ENCODE data around the gene NREP.

The NREP gene

GRCh38 chr5:111752426-111752965 lies 4.5 kb downstream of the NREP start:
- TF ChIP-seq CTCF (IDR thresholded peaks at IDR 0.05; ENCODE audit: poor library complexity, severe bottlenecking), result no peak
- Histone ChIP-seq H3K27me3 (ENCODE audit: insufficient read depth, poor library complexity, severe bottlenecking) (no peaks in the 10 kb centered on the region), H3K9me3 (ENCODE audit: severe bottlenecking) (no peaks in the 10 kb centered on the region), H3K27ac (ENCODE audit: poor library complexity, severe bottlenecking) (no peak overlapping the region), H3K4me1 (ENCODE audit: insufficient read depth, poor library complexity, severe bottlenecking) (peaks cover 30% of the 10 kb centered on the region), H3K4me3 (ENCODE audit: severe bottlenecking) (no peak overlapping the region), H3K36me3 (ENCODE audit: low read depth) (peaks cover 5% of the 10 kb centered on the region; the same call in 1 of the 2 replicates)
- no peak for ATAC-seq (ENCODE audit: low read depth)
- no peak for DNase-seq (ENCODE audit: low spot score)

DNA sequence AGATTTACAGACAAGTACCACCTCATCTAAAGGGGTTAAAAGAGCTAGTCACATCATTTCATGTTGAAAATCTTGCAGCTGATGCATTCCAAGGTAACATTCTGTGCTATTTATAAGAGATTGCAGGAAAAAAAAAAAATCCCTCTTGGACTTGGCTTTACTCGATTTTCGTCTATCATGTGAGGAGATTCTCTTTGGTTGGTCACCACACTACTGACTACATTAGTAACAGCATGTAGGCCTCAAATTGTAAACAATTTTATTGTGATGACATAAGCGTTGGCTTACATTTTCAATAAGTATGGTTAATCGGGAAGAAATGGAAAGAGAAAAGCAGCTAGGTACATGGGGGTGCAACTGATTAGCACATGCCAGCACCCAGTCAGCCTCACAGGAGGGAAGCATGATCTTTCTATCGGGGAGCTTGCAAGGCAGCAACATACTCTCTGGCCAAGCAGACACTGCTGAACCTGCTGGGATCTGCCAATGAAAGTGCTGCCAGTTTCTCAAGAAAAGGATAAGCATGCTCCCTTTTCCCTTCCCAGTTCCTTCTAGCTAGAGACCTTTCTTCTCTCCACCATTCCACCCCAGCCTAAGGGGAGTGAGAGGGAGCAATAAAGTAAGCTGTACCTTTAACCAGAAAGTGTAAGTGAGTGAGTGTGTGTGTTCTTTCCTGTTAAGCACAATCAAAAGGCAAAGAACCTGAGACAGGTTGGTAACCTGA lies 7.5 kb downstream of the NREP start:
- H3K27me3 ChIP-seq (ENCODE audit: insufficient read depth, poor library complexity, severe bottlenecking), result no peaks in the 10 kb centered on the region
- H3K4me3 ChIP-seq (ENCODE audit: severe bottlenecking), result no peak overlapping the region
- H3K36me3 ChIP-seq (ENCODE audit: low read depth), result no peaks in the 10 kb centered on the region
- peak overlapping the region; percentile 96 for H3K27ac ChIP-seq (ENCODE audit: poor library complexity, severe bottlenecking)
- DNase-seq (ENCODE audit: low spot score) (no peak), ATAC-seq (ENCODE audit: low read depth) (no peak)
- peaks cover 26% of the 10 kb centered on the region for H3K4me1 ChIP-seq (ENCODE audit: insufficient read depth, poor library complexity, severe bottlenecking)
- TF ChIP-seq CTCF (IDR thresholded peaks at IDR 0.05; ENCODE audit: poor library complexity, severe bottlenecking), result no peak
- no peaks in the 10 kb centered on the region for H3K9me3 ChIP-seq (ENCODE audit: severe bottlenecking)

DNA sequence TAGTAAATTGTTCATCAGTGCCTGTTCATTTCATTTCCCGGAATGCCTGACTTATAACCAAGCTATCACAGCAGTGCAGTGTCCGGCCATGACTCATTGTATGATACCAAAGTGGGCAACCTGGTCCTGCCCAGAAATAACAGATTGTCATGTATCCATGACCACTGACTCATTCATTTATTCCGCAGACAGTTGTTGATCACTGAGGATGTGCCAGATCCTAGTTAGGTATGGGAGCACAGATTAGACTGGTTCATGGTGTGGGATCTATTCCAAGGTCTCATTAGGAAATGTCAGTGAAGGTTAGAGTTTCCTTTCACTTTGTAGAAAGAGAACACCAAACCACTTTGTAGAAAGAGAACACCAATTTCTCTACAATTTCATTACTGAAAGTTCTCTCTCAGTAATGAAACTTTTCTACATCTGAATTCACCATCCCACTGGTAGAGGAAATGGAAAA lies 8.7 kb downstream of the NREP start:
- Histone ChIP-seq H3K4me1 (ENCODE audit: insufficient read depth, poor library complexity, severe bottlenecking) (peaks cover 33% of the 10 kb centered on the region), H3K4me3 (ENCODE audit: severe bottlenecking) (no peak overlapping the region), H3K9me3 (ENCODE audit: severe bottlenecking) (no peaks in the 10 kb centered on the region), H3K27ac (ENCODE audit: poor library complexity, severe bottlenecking) (peak overlapping the region; percentile 96), H3K27me3 (ENCODE audit: insufficient read depth, poor library complexity, severe bottlenecking) (no peaks in the 10 kb centered on the region), H3K36me3 (ENCODE audit: low read depth) (no peaks in the 10 kb centered on the region)
- DNase-seq (ENCODE audit: low spot score) (peak; percentile 82), ATAC-seq (ENCODE audit: low read depth) (peak; percentile 92)
- no peak for TF ChIP-seq CTCF (IDR thresholded peaks at IDR 0.05; ENCODE audit: poor library complexity, severe bottlenecking)

DNA sequence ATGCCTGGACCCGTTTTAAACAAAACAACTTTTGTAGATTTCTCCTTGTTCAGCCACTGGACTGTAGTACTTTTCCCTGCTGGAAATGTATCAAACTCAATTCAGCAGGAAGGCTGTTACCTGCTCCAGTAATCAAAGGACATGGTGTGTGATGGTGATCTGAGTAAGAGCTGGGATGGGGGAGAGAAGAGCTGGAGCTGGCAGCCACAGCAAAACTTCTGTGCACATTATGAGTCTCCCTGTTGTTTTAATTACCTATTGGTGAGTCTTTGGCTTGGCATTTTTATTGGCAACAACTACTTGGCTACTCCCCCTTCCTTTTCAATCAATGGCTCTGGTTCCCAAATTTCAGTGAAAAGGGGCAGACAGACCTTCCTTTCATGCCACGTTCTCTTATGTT lies 9.7 kb downstream of the NREP start:
- ATAC-seq (ENCODE audit: low read depth) (peak; percentile 67), DNase-seq (ENCODE audit: low spot score) (no peak)
- H3K9me3 ChIP-seq (ENCODE audit: severe bottlenecking), result no peaks in the 10 kb centered on the region
- peak overlapping the region; percentile 96 for H3K27ac ChIP-seq (ENCODE audit: poor library complexity, severe bottlenecking)
- H3K4me1 ChIP-seq (ENCODE audit: insufficient read depth, poor library complexity, severe bottlenecking), result peaks cover 42% of the 10 kb centered on the region
- no peak for TF ChIP-seq CTCF (IDR thresholded peaks at IDR 0.05; ENCODE audit: poor library complexity, severe bottlenecking)
- H3K27me3 ChIP-seq (ENCODE audit: insufficient read depth, poor library complexity, severe bottlenecking), result no peaks in the 10 kb centered on the region
- H3K4me3 ChIP-seq (ENCODE audit: severe bottlenecking), result no peak overlapping the region
- H3K36me3 ChIP-seq (ENCODE audit: low read depth), result no peaks in the 10 kb centered on the region

GRCh38 chr5:111746791-111747190 lies 10.2 kb downstream of the NREP start:
- no peaks in the 10 kb centered on the region for H3K27me3 ChIP-seq (ENCODE audit: insufficient read depth, poor library complexity, severe bottlenecking)
- H3K4me3 ChIP-seq (ENCODE audit: severe bottlenecking), result no peak overlapping the region
- no peaks in the 10 kb centered on the region for H3K36me3 ChIP-seq (ENCODE audit: low read depth)
- no peak for TF ChIP-seq CTCF (IDR thresholded peaks at IDR 0.05; ENCODE audit: poor library complexity, severe bottlenecking)
- H3K9me3 ChIP-seq (ENCODE audit: severe bottlenecking), result no peaks in the 10 kb centered on the region
- DNase-seq (ENCODE audit: low spot score) (no peak), ATAC-seq (ENCODE audit: low read depth) (no peak)
- H3K4me1 ChIP-seq (ENCODE audit: insufficient read depth, poor library complexity, severe bottlenecking), result peaks cover 47% of the 10 kb centered on the region
- H3K27ac ChIP-seq (ENCODE audit: poor library complexity, severe bottlenecking), result peak overlapping the region; percentile 96
